Heart right ventricle (tissue), 16 donors: ENCODE measurements around the gene TSPO2. TPM values are rescaled to one million over a fixed set of nuclear protein-coding genes. Genes with fewer than 3 reads are reported as not detected.

Experiments
- ATAC-seq, 8 donors: fragments of 200-7000 bp; cut with Tn5 transposase; one replicate each; pipeline ENCODE4 v1.9.1; 2020; ENCODE audit warnings: mild to moderate bottlenecking in 8 of 8, moderate library complexity in 8 of 8, moderate number of reproducible peaks in 1 of 8
- DNase-seq, 2 donors: peaks; one replicate each; pipeline ENCODE4 v3.0.0-alpha.2; 2020
- H3K27ac ChIP-seq, 10 donors: fragments of 200-600 bp; sonication (generic) in 2 of 10; one replicate each; pipeline versions ENCODE4 v1.5.0 to v1.8.0; 2020 to 2022; ENCODE audit warnings: mild to moderate bottlenecking in 3 of 10
- H3K27me3 ChIP-seq, 7 donors: fragments of 200-600 bp; one replicate each; pipeline ENCODE4 v1.8.0; 2021 to 2022; ENCODE audit warnings: mild to moderate bottlenecking in 2 of 7
- H3K36me3 ChIP-seq, 9 donors: fragments of 200-600 bp; sonication (generic) in 1 of 9; one replicate each; pipeline versions ENCODE4 v1.5.0 to v1.8.0; 2020 to 2022; ENCODE audit warnings: mild to moderate bottlenecking in 2 of 9
- H3K4me1 ChIP-seq, 9 donors: fragments of 200-600 bp; sonication (generic) in 1 of 9; one replicate each; pipeline versions ENCODE4 v1.5.0 to v1.8.0; 2020 to 2022; ENCODE audit warnings: mild to moderate bottlenecking in 4 of 9
- H3K4me3 ChIP-seq, 10 donors: fragments of 200-600 bp; sonication (generic) in 2 of 10; one replicate each; pipeline versions ENCODE4 v1.5.0 to v1.8.0; 2020 to 2022; ENCODE audit warnings: mild to moderate bottlenecking in 7 of 10, moderate library complexity in 2 of 10
- H3K9me3 ChIP-seq, 11 donors: fragments of 200-600 bp in 10 of 11; sonication (generic) in 2 of 11; one replicate each; pipeline versions ENCODE4 v1.5.0 to v1.8.0; 2013 to 2022; ENCODE audit warnings: mild to moderate bottlenecking in 2 of 11, control low read depth in 1 of 11, moderate library complexity in 1 of 11
- CTCF ChIP-seq, 9 donors: fragments of 200-600 bp; sonication (generic) in 2 of 9; IDR thresholded peaks; one replicate each; pipeline versions ENCODE4 v1.5.0 to v1.8.0; 2021 to 2022; ENCODE audit warnings: antibody characterized with exemption in 9 of 9, mild to moderate bottlenecking in 5 of 9, moderate library complexity in 1 of 9
- WGBS, 2 donors: extraction: QIAGEN DNeasy Blood & Tissue Kit; methylation state at CpG; one replicate each; pipeline ENCODE4 v1.1.7; 2013; ENCODE audit warnings: inconsistent platforms in 1 of 2; 5-methylcytosine and 5-hydroxymethylcytosine counted together
- intact Hi-C, 10 donors: fragments of 100-400 bp; cut with DNase I; formaldehyde crosslinking; loops; one replicate each; pipeline versions ENCODE4 v1.11.1 to v1.14.2; 2022
- polyA plus RNA-seq, 2 donors: library from polyadenylated mRNA; stranded (reverse); fragments of 200-250 nt; gene quantifications; one replicate each; pipeline ENCODE4 v1.2.3, GENCODE V29; 2013
- total RNA-seq, 10 donors: library from RNA; stranded (reverse); fragmentation: NEBNext Ultra II Directional in 3 of 10; extraction: Animal tissue kit (Norgen Biotek cat#: 25700) in 3 of 10; gene quantifications; one replicate each; pipeline versions ENCODE4 v1.2.1 to v1.2.4, GENCODE V29; 2021 to 2023
- donor health status: Arrhythmogenic right ventricular cardiomyopathy.
- donor health status: ischemic (EF 13 %, LVEDD 7.1; RV severe dilation, severe dysfunction).
- donor health status: healthy with polysubstance abuse.
- donor health status: DM: no; HTN: yes; CAD: no.
- donor health status: DM: no; HTN: no; CAD: no.
- donor health status: ischemic (EF 25% LVEDD 6.9; RV normal size, moderate dysfunction).
- donor health status: ischemic (EF 25% LVEDD 5.7; RV mildly dilated, moderate dysfunction).
- donor health status: healthy.
- donor health status: DM: yes; HTN: yes; CAD: no.
- donor health status: Ischemic cardiomyopathy.
- donor health status: ischemic (EF 35%, LVEDD 5.7; RV mildly dilated, moderate dysfunction).
- donor health status: nonischemic (EF 11% LVEDD 7.7; RV severe dilation, severe dysfunction).
- donor health status: DM: yes; HTN: yes; CAD: no.
- donor health status: PGD.
- donor health status: ischemic (EF 29% LVEDD 5.4; RV normal size, mild dysfunction).
- donor health status: nonischemic (EF 23%, LVEDD 6.1; RV moderate dilation, normal function).

TSPO2 gene
- total and polyA plus RNA-seq, 12 donors = not detected

GRCh38 chr6:41066867-41067304 lies 24.6 kb downstream of the TSPO2 start:
- Histone ChIP-seq H3K4me1 (peaks cover 0 to 53% (median 33%) of the 10 kb centered on the region in 9 donors), H3K36me3 (peaks cover 0 to 86% (median 37%) of the 10 kb centered on the region in 9 donors), H3K27ac (peak overlapping the region in 1 of 10 donors; percentile 21), H3K27me3 (no peaks in the 10 kb centered on the region), H3K9me3 (no peaks in the 10 kb centered on the region), H3K4me3 (no peak overlapping the region)
- intact Hi-C loops = loop anchor here in 7 of 10 donors (2.0 to 10.0 kb wide), 5 partner anchors 38 to 170 kb away; no protein-coding TSS in a partner anchor
- 27% methylated on average over 3 of the region's 3 CpGs for WGBS, 2 donors
- ATAC-seq = no peak
- TF ChIP-seq CTCF (IDR thresholded peaks at IDR 0.05) = peak; percentile 80 to 90 (median 87)
- peak; percentile 43 to 69 for DNase-seq

GRCh38 chr6:41071501-41071922 lies 29.2 kb downstream of the TSPO2 start:
- Histone ChIP-seq H3K27ac (peak overlapping the region; percentile 96 to 100 (median 100)), H3K36me3 (peaks cover 0 to 42% (median 18%) of the 10 kb centered on the region in 9 donors), H3K4me1 (peaks cover 6 to 46% (median 38%) of the 10 kb centered on the region in 9 donors), H3K4me3 (peak overlapping the region; percentile 48 to 98 (median 90)), H3K9me3 (no peaks in the 10 kb centered on the region), H3K27me3 (no peaks in the 10 kb centered on the region)
- DNase-seq (peak in 1 of 2 donors; percentile 80), ATAC-seq (no peak)
- peak in 3 of 9 donors; percentile 30 to 41 (median 35) for TF ChIP-seq CTCF (IDR thresholded peaks at IDR 0.05)
- intact Hi-C loops = loop anchor here in 2 of 10 donors (5.0 kb wide), 2 partner anchors 216 to 661 kb away; partner anchors contain the start of gene TREM1 (in 1 of the 2)
- 0 to 1% methylated on average over 16 of the region's 16 CpGs for WGBS, 2 donors

- intact Hi-C loops = loop anchor here in 2 of 10 donors (5.0 kb wide), 2 partner anchors 215 to 660 kb away; partner anchors contain the start of gene TREM1 (in 1 of the 2)
- no peak for TF ChIP-seq CTCF (IDR thresholded peaks at IDR 0.05)
- 0 to 1% methylated on average over 63 of the region's 63 CpGs for WGBS, 2 donors
- peak within 1 kb of the TSS; percentile 84 to 98 (median 92) for H3K4me3 ChIP-seq
- H3K36me3 ChIP-seq = peaks cover 0 to 35% (median 18%) of the 10 kb centered on the region in 9 donors
- H3K9me3 ChIP-seq = no peaks in the 10 kb centered on the region
- H3K4me1 ChIP-seq = peaks cover 6 to 43% (median 40%) of the 10 kb centered on the region in 9 donors
- H3K27me3 ChIP-seq = no peaks in the 10 kb centered on the region
- H3K27ac ChIP-seq = peak within 1 kb of the TSS; percentile 98 to 100 (median 100)
- ATAC-seq = peak; percentile 80 to 92 (median 89)
- DNase-seq = peak; percentile 100
These were observed 29.9 kb downstream of the TSPO2 start, which contains the start of gene OARD1 for GRCh38 chr6:41071923-41072835. Gene OARD1 (minus strand): TSS chr6:41072356. CDS start chr6:41071634, 722 bp downstream.

- no peak for TF ChIP-seq CTCF (IDR thresholded peaks at IDR 0.05)
- H3K27me3 ChIP-seq = no peaks in the 10 kb centered on the region
- H3K4me3 ChIP-seq = peak within 1 kb of the TSS; percentile 84 to 98 (median 92)
- WGBS, 2 donors = 0 to 1% methylated on average over 28 to 37 of the region's 37 CpGs
- peaks cover 0 to 29% (median 16%) of the 10 kb centered on the region in 9 donors for H3K36me3 ChIP-seq
- peak within 1 kb of the TSS; percentile 98 to 100 (median 100) for H3K27ac ChIP-seq
- no peaks in the 10 kb centered on the region for H3K9me3 ChIP-seq
- intact Hi-C loops = loop anchor here in 2 of 10 donors (5.0 kb wide), 2 partner anchors 214 to 659 kb away; partner anchors contain the start of gene TREM1 (in 1 of the 2)
- ATAC-seq (peak; percentile 78 to 91 (median 82)), DNase-seq (peak in 1 of 2 donors; percentile 100)
- peaks cover 6 to 43% (median 38%) of the 10 kb centered on the region in 9 donors for H3K4me1 ChIP-seq
These were observed 30.6 kb downstream of the TSPO2 start, which contains the start of gene NFYA for GRCh38 chr6:41072836-41073202. Gene NFYA (plus strand): TSS chr6:41072974. CDS start chr6:41079090, 6,116 bp downstream.
